Measurements from ENCODE around the gene MTIF3. TPM values are rescaled to one million over a fixed set of nuclear protein-coding genes. Genes with fewer than 3 reads are reported as not detected.

MTIF3 gene, protein sequence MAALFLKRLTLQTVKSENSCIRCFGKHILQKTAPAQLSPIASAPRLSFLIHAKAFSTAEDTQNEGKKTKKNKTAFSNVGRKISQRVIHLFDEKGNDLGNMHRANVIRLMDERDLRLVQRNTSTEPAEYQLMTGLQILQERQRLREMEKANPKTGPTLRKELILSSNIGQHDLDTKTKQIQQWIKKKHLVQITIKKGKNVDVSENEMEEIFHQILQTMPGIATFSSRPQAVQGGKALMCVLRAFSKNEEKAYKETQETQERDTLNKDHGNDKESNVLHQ
- total RNA-seq, result 50.2 and 89.3 TPM in 2 replicates
- polyA plus RNA-seq (2012), result 43.0 TPM

DNA sequence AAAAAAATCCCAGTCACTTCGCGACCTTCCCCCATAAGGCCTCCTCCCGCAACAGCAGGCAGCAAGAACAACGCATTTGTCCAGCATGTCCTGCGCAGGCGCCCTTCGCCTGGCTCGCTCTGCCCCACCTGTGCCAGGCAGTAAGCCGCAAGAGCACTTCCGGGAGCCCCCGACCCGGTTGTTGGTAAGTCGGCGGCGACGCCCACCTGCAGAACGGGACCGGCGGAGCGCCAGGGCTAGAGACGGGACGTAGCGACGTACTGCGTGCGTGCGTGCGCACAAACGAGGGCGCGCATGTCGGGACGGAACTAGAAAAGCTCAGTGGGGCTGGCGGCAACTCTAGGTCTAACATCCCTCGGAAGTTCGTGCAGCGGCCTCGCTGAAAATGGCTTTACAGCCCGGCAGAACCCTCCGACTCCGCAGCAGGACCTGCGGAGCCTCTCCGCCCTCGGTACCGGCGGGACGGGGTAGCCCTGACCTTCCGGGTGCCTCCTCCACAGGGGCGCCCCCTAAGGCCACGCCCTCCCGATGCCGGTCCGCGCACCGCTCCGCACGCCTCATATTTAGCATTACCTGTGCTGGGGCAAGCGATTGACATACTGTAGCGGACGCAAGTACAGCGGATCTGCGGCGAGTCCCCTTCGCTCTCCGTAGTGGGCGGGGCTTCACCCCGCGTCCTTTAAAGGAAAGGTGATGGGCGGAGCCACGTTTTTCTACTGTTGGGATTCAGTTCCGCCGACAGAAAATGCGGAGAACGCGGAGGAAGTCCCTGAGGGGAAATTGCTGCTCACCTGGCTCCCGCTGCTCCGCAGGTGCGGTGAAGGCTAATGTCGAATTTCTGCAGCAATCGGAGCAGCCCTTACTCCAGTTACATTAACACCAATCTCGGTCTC lies at the start of gene MTIF3:
Gene MTIF3, minus strand, starts transcription at position 629 of the 893 bp plus-strand sequence. CDS start 10,116 bp downstream, outside the sequence.
- DNase-seq (ENCODE audit: low read depth), result peak; percentile 94

DNA sequence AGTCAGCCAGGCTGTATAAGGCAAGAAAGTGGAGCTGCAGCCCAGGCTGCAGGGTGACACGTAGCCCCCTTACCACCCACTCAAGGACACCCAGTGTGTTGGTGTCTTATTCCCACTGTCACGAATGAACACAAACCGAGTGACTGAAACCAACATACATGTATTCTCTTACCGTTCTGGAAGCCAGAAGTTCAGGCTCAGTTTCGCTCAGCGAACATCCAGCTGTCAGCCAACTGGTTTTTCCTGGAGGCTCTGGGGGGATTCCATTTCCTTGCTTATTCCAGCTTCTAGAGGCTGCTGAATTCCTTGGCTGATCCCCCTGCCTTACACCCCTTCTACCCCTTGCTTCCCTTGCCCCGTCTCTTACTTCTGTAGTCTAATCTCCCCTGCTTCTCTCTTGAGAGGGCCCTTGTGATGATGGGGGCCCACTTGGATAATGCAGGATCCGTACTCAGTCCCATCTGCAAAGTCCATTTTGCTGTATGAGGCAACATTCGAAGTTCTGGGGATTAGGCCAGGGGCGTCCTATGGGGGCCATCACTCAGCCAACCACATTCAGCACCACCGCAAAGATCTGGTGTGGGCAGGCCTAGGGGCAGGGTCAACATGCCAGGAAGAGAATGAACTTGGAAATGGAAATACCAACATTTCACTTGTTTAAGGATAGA lies 47.3 kb upstream of the MTIF3 start:
- no peak for DNase-seq (ENCODE audit: low read depth)

DNA sequence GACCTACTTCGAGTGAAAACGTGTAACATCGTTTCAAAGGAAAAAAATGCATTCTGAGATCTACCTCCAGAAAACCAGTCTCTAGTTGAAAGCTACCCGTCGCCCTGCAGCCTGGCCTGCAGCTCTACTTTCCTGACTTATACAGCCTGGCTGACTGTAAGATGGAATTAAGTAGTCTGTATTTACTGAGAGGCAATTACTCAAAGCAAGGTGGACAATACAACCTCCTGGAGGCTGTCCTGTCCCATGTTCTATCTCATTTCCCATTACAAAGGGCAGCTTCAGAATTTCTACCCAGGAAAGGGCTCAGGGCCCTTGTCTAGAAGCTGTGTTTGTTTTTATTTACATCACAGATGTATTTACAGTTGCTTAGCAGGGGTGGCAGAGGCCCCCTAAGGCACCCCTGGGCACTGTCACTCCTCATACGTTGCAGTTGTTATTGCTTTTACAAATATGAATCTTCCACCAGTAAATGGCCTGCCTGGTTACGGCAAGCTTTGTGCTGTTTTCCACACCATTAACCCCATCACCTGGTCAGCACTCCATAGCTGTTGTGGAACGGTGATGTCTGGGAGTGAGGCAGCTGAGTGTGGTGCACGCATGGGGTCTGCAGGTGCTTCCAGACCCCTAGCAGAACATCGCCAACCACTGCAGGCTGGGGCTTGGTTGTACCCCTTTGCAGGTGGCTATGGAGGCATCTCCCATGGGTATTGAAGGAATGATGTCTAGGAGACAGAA lies 46.3 kb upstream of the MTIF3 start:
- DNase-seq (ENCODE audit: low read depth), result no peak

DNA sequence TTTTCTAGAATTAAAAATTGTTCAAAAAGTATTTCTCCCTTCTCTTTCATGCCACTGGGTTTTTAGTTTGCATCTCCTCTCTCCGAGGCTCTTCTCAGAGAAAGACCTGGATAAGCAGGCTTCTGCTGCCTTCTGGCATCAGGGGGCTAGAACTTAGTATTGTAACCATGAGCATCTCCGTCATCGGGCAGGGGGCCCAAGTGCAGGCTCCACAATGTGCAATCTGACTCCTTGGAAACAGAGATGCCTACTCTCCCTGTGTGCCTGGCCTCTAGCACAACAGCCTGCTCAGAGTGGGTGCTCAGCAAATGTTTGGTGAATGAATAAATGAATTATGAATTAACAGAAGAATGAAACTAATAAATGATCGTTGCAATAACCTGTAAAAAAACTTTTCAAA lies 45.6 kb upstream of the MTIF3 start:
- no peak for DNase-seq (ENCODE audit: low read depth)

DNA sequence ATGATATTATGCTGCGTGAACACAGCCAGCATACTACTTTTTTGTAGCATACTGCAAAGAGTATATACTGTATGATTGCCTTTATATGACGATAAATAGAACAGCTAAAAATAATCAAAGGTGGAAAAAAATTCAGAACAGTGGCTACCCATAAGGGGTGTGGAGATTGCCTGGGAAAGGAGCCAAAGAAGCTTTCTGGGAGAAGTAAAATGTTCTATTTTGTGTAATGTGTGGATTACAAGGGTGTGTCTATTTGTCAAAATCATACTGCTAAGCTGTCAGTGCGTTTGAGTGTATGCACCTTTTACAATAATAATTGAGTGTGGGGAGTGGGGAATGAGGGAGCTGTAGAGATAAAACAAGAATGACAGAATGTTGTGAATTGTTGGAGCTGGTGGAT lies 45.2 kb upstream of the MTIF3 start:
- DNase-seq (ENCODE audit: low read depth), result no peak

DNA sequence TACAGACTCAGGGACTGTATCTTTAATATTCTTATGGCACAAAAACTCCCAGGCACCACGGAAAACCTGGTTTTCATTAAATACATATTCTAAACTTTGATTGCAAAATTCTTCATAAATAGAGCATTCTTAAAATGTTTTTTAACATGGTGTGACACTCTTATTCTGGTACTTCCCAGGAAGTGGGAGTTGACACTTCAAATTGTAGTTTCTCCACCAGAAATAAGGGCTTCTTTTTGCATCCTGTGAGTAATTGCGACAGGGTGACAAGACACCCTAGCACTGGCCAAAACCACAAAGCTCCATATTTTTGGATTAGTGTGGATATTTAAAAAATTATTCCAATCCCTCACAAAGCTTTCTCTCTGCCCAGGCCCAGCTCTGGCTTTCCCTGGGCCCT lies 43.6 kb upstream of the MTIF3 start:
- DNase-seq (ENCODE audit: low read depth), result no peak

DNA sequence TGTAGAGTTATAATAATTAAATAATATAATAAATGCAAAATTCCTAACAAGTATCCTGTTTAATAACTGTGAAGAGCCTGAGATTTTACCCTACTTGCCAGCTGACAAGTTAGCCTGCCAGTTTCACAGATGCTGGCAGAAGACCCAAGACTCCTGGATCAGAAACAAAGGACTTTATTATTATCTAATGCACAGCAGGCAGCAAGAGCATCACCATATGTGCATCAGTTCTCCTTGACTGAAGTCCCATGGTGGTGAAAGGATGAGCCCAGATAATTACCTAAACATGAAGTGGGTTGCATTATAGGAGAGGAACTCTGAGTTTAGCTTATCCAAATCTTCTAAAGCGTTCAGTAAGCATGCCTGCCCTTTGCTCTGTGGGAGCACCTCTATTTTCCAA lies 39.1 kb upstream of the MTIF3 start:
- DNase-seq (ENCODE audit: low read depth), result no peak

DNA sequence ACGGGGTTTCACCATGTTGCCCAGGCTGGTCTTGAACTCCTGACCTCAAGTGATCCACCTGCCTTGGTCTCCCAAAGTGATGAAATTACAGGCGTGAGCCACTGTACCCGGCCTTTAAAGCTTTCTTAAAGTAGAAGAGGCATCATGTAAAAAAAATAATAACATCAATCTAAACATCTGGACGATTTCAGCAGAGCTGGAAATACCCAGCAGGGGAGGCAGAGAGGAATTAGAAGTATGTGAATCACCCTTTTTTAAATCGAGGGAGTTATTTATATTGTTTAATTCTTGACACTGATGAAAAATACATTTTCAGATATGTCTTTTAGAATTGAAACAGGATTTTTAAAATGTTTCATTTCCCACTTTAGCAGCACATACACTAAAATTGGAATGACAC lies 37.4 kb upstream of the MTIF3 start:
- DNase-seq (ENCODE audit: low read depth), result no peak

DNA sequence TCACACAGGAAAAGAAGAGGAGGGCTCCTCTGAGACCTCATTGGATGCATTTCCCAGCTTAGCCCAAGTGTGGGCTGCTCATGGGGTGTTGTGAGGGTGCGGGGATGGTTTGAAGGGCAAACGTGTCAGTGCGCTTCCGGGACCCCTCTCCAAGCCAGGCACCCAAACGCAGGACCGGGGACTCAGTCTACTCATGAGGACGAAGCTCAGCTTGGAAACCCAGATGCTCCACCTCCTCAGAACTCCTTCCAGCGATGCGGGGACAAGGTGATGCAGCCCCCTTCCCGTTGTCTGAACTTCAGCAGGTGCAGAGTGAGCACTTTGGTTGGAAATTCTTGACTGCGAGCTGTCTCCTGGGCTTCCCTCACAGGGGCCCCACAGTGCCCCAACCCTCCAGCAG lies 33.1 kb upstream of the MTIF3 start:
- no peak for DNase-seq (ENCODE audit: low read depth)

DNA sequence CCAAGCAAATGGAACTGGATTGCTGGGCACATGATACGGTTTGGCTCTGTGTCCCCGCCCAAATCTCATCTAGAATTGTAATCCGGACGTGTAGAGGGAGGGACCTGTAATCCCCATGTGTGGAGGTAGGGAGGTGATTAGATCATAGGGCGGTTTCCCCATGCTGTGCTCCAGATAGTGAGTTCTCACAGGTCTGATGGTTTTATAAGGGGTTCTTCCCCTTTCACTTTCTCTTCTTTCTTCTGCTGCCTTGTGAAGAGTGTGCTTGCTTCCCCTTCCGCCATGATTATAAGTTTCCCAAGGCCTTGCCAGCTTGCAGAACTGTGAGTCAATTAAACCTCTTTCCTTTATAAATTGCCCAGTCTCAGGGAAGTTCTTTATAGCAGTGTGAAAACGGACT lies 32.6 kb upstream of the MTIF3 start:
- no peak for DNase-seq (ENCODE audit: low read depth)

DNA sequence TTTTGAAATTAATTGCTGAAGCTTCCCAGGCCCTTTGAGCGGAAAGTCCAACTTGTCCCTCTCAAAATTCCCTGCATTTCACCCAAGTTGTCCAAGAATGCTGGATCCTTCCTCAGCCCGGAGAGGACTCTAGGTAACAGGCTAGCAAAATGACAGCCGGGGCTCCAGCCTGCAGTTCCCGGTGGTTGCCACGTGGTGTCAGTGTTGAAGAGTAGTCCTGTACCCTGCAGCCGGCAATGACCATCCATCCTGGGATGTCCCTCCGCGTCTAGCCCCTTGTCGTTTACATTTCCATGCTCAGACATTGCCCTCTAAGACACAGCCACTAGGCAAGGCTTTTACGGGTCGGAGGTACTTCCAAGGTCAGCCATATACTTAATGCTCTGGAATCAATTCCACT lies 31.4 kb upstream of the MTIF3 start:
- DNase-seq (ENCODE audit: low read depth), result no peak

DNA sequence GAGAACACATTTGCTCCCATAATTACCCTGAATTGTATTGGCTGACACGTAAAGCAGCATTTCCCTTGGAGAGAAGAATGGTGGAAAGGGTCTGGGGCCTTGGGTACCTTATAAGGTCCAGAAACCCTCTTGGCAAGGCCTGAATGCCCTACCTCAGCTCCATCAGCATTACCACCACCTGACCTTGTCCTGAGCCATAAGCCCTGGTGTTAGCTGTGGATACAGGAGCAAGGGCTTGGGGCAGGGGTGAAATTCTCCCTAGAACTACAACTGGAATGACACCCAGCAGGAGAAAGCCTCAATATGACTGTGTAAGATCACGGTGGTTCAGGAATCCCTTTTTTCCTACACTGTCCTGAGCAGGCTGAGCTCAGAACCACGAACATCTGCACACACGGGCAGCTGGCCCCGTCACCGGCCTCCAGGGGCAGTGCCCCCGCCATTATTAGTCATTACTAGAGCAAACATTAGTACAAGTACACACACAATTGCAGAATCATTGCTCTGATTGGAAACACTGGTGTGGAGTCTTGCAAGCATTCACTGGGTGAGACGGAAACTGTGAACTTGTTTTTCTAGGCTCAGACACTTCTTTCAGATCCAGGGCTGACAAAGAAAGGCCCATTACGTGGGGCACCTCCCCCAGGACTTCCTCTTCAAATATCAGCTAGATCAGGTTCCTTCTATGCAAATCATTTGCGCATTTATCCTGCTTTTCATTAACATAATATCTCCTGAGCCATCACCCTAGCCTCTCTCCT lies 26.8 kb upstream of the MTIF3 start:
- no peak for DNase-seq (ENCODE audit: low read depth)

DNA sequence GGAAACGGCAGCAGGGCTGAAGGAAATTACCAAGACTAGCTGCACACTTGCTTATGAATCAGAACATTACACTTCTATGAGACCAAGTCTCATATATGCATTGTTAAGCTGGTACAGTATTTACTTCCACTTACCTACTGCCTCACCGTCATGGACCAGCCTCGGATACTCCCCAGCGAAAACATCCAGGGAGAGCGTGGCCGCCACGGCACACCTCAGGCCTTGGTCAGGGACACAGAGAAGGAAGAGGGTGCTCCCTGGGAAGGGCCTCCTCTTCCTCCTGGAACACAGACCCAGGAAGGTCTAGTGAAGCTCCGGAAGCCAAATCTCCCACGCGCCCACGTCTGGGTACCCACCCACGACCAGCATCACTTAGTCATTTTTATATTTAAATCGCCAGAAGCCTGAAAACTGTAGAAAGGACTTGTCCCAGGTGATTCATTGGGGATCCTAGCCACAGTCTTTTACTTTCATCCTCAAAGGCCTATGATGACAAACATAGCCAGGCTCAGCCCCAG lies 24.4 kb upstream of the MTIF3 start:
- no peak for DNase-seq (ENCODE audit: low read depth)

DNA sequence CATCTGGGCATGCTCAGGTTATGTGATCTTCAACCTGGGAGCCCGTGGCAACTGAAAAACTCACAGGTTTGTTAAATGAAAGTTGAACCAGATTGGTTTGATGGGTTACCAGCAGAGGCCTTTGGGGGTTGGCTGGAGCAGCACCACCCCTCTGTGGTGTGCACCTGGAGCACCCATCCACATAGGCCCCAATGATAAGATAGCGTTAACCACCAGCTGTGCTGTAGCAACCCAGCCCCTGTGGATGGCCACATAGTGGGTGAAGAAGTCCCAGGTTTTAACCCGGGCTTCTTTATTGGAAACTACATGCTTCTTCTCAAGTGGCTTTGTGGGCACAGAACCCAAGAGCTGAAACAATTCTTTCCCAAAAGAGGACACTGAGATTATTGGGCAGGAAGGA lies 22.6 kb upstream of the MTIF3 start:
- DNase-seq (ENCODE audit: low read depth), result no peak

DNA sequence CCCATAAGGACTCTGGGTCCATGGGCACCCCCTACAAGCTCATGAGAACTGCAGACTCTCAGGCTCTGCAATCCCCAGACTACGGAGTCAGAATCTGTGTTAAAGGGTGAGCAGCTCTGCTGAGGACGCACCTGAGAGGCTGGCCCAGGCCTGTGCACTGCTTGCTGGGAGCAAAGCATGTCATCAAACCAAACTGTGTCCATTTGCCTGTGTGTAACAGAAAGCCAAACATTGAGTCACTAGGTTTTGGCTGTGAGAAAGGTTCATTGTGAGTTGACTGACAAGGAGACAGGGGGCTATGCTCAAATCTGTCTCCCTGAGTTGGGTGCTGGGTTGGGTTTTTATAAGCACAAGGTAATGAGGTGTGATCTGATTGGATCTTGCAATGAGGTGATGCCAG lies 22.1 kb upstream of the MTIF3 start:
- no peak for DNase-seq (ENCODE audit: low read depth)

DNA sequence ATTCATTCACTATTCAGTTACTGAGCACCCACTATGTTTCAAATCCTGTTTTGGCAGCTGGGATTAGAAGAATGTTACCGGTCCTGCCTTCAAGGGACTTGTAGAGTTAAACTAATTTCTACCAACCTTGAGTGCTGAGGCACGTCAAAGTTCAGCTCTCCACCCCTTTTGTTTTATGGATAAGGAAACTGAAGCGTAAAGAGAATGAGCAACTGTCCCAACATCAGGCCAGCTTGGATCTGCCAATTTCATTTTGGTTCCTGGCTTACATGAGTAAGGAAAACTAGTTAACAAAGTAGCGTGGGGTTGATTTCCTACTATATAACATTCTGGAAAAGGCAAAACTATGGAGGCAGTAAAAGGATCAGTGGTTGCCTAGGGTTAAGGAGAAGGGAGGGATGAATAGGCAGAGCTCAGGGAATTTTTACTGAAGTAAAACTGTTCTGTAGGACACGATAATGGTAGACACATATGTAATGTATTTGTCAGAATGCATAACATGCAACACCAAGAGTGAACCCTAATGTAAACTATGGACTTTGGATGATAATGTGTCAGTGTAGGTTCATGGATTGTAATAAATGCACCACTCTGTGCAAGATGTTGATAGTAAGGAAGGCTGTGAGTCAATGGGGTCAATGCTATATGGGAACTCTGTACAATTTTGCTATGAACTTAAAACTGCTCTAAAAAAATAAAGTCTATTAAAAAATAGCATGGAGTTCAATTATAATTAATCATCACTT lies 19.9 kb upstream of the MTIF3 start:
- no peak for DNase-seq (ENCODE audit: low read depth)

DNA sequence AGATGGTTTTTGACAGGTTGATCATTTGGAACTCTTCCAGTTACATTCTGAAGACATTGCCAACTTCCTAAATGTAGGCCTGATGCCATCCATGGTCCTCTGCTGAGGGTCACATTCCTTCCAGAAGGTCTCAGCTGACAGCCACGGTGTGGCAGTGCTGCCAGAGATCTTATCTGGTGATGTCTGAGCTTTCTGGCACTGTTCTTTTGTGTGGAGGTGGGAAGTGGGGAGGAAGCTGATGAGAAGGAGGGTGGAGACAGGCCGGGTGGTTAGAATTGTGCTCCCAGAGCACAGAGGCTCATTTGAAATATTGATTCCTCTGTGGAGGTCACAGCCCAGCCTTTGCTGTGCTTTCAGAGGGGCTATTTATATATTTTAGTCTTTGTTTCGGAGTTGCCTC lies 16.1 kb upstream of the MTIF3 start:
- no peak for DNase-seq (ENCODE audit: low read depth)

DNA sequence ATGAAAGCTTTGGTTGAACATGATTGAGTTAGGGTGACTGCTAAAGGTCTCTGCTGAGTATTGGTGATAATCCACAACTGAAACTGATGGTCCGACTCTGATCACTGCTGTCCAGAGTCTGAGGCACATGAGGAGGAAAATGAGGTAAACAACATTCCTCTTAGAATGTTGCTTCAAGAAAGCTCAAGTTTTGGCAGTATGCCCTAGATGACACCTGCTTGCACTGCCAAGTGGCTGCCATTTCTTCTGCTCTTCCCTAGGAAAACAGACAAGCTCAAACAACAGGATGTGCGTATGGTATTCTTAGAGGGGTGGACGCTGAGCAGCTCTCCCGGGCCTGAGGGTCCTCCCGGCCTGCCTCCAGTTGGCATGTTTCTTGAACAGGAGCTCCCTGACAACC lies 15.2 kb upstream of the MTIF3 start:
- no peak for DNase-seq (ENCODE audit: low read depth)

DNA sequence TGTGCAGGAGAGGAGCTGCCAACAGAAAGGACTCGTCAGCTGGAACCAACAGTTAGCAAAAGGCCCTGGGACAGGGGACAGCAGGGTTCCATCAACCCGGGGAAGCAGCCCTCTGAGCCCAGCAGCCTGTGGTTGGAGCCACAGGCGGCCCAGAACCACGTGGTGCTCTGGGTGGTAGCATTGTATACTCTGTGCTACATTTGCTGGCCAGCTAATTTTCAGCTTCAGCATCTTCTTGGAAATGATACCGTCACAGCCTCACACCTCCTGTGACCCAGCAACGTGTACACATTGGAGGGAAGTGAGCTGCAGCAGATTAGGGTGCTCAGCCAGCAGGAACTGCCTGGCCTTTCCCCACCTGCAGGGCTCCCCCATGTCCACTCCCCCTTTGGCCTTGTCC lies 13.1 kb upstream of the MTIF3 start:
- DNase-seq (ENCODE audit: low read depth), result no peak
